Measurements from ENCODE around the gene LDLRAD3. TPM values are rescaled to one million over a fixed set of nuclear protein-coding genes. Genes with fewer than 3 reads are reported as not detected.

LDLRAD3 gene
- total RNA-seq, 1 donor from 2014 or later, result 28.5 TPM

GRCh38 chr11:36016263-36016662, 72.4 kb downstream of the LDLRAD3 start:
- no peaks in the 10 kb centered on the region for H3K27me3 Mint-ChIP-seq (ENCODE audit: unreplicated experiment)
- H3K27ac Mint-ChIP-seq (ENCODE audit: unreplicated experiment), result no peak overlapping the region
- no peaks in the 10 kb centered on the region for H3K36me3 Mint-ChIP-seq (ENCODE audit: low read depth, unreplicated experiment)
- H3K4me3 Mint-ChIP-seq (ENCODE audit: unreplicated experiment), result no peak overlapping the region
- H3K9me3 Mint-ChIP-seq (ENCODE audit: unreplicated experiment), result no peaks in the 10 kb centered on the region
- peaks cover 4% of the 10 kb centered on the region for H3K4me1 Mint-ChIP-seq (ENCODE audit: unreplicated experiment)
- no peak for DNase-seq (ENCODE audit: low spot score)
- TF ChIP-seq, protein P1, sequence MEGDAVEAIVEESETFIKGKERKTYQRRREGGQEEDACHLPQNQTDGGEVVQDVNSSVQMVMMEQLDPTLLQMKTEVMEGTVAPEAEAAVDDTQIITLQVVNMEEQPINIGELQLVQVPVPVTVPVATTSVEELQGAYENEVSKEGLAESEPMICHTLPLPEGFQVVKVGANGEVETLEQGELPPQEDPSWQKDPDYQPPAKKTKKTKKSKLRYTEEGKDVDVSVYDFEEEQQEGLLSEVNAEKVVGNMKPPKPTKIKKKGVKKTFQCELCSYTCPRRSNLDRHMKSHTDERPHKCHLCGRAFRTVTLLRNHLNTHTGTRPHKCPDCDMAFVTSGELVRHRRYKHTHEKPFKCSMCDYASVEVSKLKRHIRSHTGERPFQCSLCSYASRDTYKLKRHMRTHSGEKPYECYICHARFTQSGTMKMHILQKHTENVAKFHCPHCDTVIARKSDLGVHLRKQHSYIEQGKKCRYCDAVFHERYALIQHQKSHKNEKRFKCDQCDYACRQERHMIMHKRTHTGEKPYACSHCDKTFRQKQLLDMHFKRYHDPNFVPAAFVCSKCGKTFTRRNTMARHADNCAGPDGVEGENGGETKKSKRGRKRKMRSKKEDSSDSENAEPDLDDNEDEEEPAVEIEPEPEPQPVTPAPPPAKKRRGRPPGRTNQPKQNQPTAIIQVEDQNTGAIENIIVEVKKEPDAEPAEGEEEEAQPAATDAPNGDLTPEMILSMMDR (IDR thresholded peaks at IDR 0.05; ENCODE audit: unreplicated experiment), result no peak

DNA sequence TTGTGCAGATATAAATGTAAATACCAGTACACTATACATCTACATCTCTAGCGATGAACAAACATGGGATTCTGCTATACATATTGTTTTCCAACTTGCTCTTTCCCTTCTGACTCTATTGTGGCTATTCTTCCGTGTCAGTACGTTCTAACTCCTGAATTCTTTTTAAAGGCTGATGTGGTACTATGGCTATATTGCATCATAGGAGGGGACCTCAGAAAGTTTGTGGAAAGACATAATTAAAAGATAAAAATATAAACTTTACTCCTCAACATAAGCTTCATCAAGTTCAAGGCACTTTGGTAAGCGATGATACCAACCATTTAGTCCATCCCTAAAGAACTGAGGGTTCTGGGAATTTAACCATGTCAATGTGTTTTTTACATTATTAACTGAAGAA, 72.8 kb downstream of the LDLRAD3 start:
- Mint-ChIP-seq H3K4me3 (ENCODE audit: unreplicated experiment) (no peak overlapping the region), H3K4me1 (ENCODE audit: unreplicated experiment) (peaks cover 4% of the 10 kb centered on the region)

DNA sequence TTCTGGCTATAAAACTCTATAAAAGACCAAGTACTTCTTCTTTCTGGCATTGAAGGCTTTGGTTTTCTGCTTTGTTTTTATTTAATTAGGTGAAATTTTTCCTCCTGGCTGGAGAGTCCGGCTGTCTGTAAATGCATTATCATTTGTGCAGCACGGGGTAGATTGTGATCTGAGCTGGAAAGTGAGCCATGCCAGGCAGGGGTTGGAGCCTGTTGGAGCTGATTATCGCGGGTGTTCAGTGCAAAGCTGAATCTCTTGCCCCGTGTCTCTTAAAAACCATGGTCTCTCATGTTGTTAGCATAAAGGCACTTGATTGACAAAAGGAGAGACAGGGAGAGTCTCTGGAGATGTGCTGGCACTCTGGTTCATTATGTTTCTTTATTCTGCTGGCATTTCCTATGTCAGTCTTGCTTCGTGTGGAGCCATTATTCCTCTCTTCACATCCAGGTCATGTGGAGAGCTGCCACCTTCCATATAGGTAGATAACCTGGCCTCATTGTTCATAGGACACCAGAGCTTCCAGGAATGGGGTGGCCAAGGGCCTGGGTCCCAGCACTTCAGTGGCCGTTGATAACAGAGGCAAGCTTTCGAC, 75.2 kb downstream of the LDLRAD3 start:
- no peak overlapping the region for H3K4me3 Mint-ChIP-seq (ENCODE audit: unreplicated experiment)
- H3K4me1 Mint-ChIP-seq (ENCODE audit: unreplicated experiment), result peaks cover 6% of the 10 kb centered on the region
- no peaks in the 10 kb centered on the region for H3K27me3 Mint-ChIP-seq (ENCODE audit: unreplicated experiment)
- no peaks in the 10 kb centered on the region for H3K36me3 Mint-ChIP-seq (ENCODE audit: low read depth, unreplicated experiment)
- TF ChIP-seq, protein P1 (IDR thresholded peaks at IDR 0.05; ENCODE audit: unreplicated experiment), result no peak
- DNase-seq (ENCODE audit: low spot score), result no peak
- no peaks in the 10 kb centered on the region for H3K9me3 Mint-ChIP-seq (ENCODE audit: unreplicated experiment)
- H3K27ac Mint-ChIP-seq (ENCODE audit: unreplicated experiment), result no peak overlapping the region

More for the DNA sequence above, 72.8 kb downstream of the LDLRAD3 start:
- no peaks in the 10 kb centered on the region for H3K27me3 Mint-ChIP-seq (ENCODE audit: unreplicated experiment)
- no peak overlapping the region for H3K27ac Mint-ChIP-seq (ENCODE audit: unreplicated experiment)
- no peak for DNase-seq (ENCODE audit: low spot score)
- TF ChIP-seq, protein P1 (IDR thresholded peaks at IDR 0.05; ENCODE audit: unreplicated experiment), result no peak
- H3K9me3 Mint-ChIP-seq (ENCODE audit: unreplicated experiment), result no peaks in the 10 kb centered on the region
- no peaks in the 10 kb centered on the region for H3K36me3 Mint-ChIP-seq (ENCODE audit: low read depth, unreplicated experiment)

GRCh38 chr11:36019722-36020121, 75.9 kb downstream of the LDLRAD3 start:
- DNase-seq (ENCODE audit: low spot score), result no peak
- H3K4me3 Mint-ChIP-seq (ENCODE audit: unreplicated experiment), result no peak overlapping the region
- no peaks in the 10 kb centered on the region for H3K9me3 Mint-ChIP-seq (ENCODE audit: unreplicated experiment)
- TF ChIP-seq, protein P1 (IDR thresholded peaks at IDR 0.05; ENCODE audit: unreplicated experiment), result no peak
- no peak overlapping the region for H3K27ac Mint-ChIP-seq (ENCODE audit: unreplicated experiment)
- H3K27me3 Mint-ChIP-seq (ENCODE audit: unreplicated experiment), result no peaks in the 10 kb centered on the region
- peaks cover 6% of the 10 kb centered on the region for H3K4me1 Mint-ChIP-seq (ENCODE audit: unreplicated experiment)
- no peaks in the 10 kb centered on the region for H3K36me3 Mint-ChIP-seq (ENCODE audit: low read depth, unreplicated experiment)

- Mint-ChIP-seq H3K4me3 (ENCODE audit: unreplicated experiment) (no peak overlapping the region), H3K27me3 (ENCODE audit: unreplicated experiment) (no peaks in the 10 kb centered on the region), H3K36me3 (ENCODE audit: low read depth, unreplicated experiment) (no peaks in the 10 kb centered on the region), H3K4me1 (ENCODE audit: unreplicated experiment) (peaks cover 6% of the 10 kb centered on the region), H3K27ac (ENCODE audit: unreplicated experiment) (no peak overlapping the region), H3K9me3 (ENCODE audit: unreplicated experiment) (no peaks in the 10 kb centered on the region)
- DNase-seq (ENCODE audit: low spot score), result no peak
- TF ChIP-seq, protein P1 (IDR thresholded peaks at IDR 0.05; ENCODE audit: unreplicated experiment), result no peak
Measured at GRCh38 chr11:36022882-36023281, 79.0 kb downstream of the LDLRAD3 start.
